Astrocyte (in vitro differentiated cells and primary cell): Measurements from ENCODE around the gene FSTL4. TPM values are rescaled to one million over a fixed set of nuclear protein-coding genes. Genes with fewer than 3 reads are reported as not detected.

Source experiments
- DNase-seq: peaks from one replicate; pipeline ENCODE4 v3.0.0-alpha.2; 2010; ENCODE audit warnings: low read depth
- FAIRE-seq: peaks from 2 replicates; lab custom pipeline; 2011; peaks lifted over from hg19 to GRCh38; lab: Jason Lieb, UNC
- H2AFZ ChIP-seq: 2 replicates; pipeline ENCODE4 v1.6.0; 2012; ENCODE audit warnings: low read depth, low read length, inconsistent platforms
- H3K27ac ChIP-seq: 2 replicates; pipeline ENCODE4 v1.5.1; 2011; ENCODE audit warnings: low read depth, low read length, inconsistent platforms
- H3K27me3 ChIP-seq: 2 replicates; pipeline ENCODE4 v1.6.0; 2011; ENCODE audit warnings: low read length, inconsistent platforms; ENCODE audit not compliant: insufficient read depth
- H3K36me3 ChIP-seq: 2 replicates; pipeline ENCODE4 v1.5.1; 2011; ENCODE audit warnings: low read length, inconsistent platforms; ENCODE audit not compliant: insufficient read depth
- H3K4me1 ChIP-seq: 2 replicates; pipeline ENCODE4 v1.5.1; 2011; ENCODE audit warnings: low read length, inconsistent platforms; ENCODE audit not compliant: insufficient read depth
- H3K4me2 ChIP-seq: 2 replicates; pipeline ENCODE4 v1.6.0; 2012; ENCODE audit warnings: low read length, inconsistent platforms
- H3K4me3 ChIP-seq: 2 replicates; pipeline ENCODE4 v1.5.1; 2011; ENCODE audit warnings: low read depth, mild to moderate bottlenecking, low read length, inconsistent platforms; ENCODE audit not compliant: insufficient read depth
- H3K79me2 ChIP-seq: 2 replicates; pipeline ENCODE4 v1.6.0; 2012; ENCODE audit warnings: mild to moderate bottlenecking, low read length, inconsistent platforms; ENCODE audit not compliant: insufficient read depth
- H3K9ac ChIP-seq: 2 replicates; pipeline ENCODE4 v1.6.0; 2012; ENCODE audit warnings: mild to moderate bottlenecking, low read length, inconsistent platforms
- H3K9me3 ChIP-seq: 2 replicates; pipeline ENCODE4 v1.5.1; 2012; ENCODE audit warnings: low read depth, mild to moderate bottlenecking, low read length, inconsistent platforms; ENCODE audit not compliant: insufficient read depth
- H4K20me1 ChIP-seq: 2 replicates; pipeline ENCODE4 v1.6.0; 2012; ENCODE audit warnings: low read length, inconsistent platforms; ENCODE audit not compliant: insufficient read depth
- H3K27ac Mint-ChIP-seq: one replicate; pipeline ENCODE4 v1.8.0; 2021; ENCODE audit warnings: mild to moderate bottlenecking, mixed read lengths; ENCODE audit not compliant: unreplicated experiment
- H3K27me3 Mint-ChIP-seq: one replicate; pipeline ENCODE4 v1.8.0; 2021; ENCODE audit warnings: low read depth, mixed read lengths; ENCODE audit not compliant: unreplicated experiment
- H3K36me3 Mint-ChIP-seq: one replicate; pipeline ENCODE4 v1.8.0; 2021; ENCODE audit warnings: low read depth, mixed read lengths; ENCODE audit not compliant: unreplicated experiment
- H3K4me1 Mint-ChIP-seq: one replicate; pipeline ENCODE4 v1.8.0; 2021; ENCODE audit warnings: low read depth, mixed read lengths; ENCODE audit not compliant: unreplicated experiment
- H3K4me3 Mint-ChIP-seq: one replicate; pipeline ENCODE4 v1.8.0; 2021; ENCODE audit warnings: mild to moderate bottlenecking, moderate library complexity, mixed read lengths; ENCODE audit not compliant: unreplicated experiment
- H3K9me3 Mint-ChIP-seq: one replicate; pipeline ENCODE4 v1.8.0; 2021; ENCODE audit warnings: mild to moderate bottlenecking, mixed read lengths; ENCODE audit not compliant: unreplicated experiment
- CTCF ChIP-seq: IDR thresholded peaks from 2 replicates; pipeline ENCODE4 v1.5.1; 2011; ENCODE audit warnings: low read depth, mild to moderate bottlenecking, inconsistent platforms, low read length, moderate library complexity; ENCODE audit not compliant: insufficient read depth
- EZH2 ChIP-seq: IDR thresholded peaks from 2 replicates; pipeline ENCODE4 v1.6.1; 2012; ENCODE audit warnings: mild to moderate bottlenecking, low read length, inconsistent platforms; ENCODE audit not compliant: insufficient read depth
- total RNA-seq: library from RNA; stranded (reverse); gene quantifications from 2 replicates; pipeline ENCODE4 v1.2.1, GENCODE V29; 2021

FSTL4 gene
- total RNA-seq, 1 donor from 2014 or later: not detected

DNA sequence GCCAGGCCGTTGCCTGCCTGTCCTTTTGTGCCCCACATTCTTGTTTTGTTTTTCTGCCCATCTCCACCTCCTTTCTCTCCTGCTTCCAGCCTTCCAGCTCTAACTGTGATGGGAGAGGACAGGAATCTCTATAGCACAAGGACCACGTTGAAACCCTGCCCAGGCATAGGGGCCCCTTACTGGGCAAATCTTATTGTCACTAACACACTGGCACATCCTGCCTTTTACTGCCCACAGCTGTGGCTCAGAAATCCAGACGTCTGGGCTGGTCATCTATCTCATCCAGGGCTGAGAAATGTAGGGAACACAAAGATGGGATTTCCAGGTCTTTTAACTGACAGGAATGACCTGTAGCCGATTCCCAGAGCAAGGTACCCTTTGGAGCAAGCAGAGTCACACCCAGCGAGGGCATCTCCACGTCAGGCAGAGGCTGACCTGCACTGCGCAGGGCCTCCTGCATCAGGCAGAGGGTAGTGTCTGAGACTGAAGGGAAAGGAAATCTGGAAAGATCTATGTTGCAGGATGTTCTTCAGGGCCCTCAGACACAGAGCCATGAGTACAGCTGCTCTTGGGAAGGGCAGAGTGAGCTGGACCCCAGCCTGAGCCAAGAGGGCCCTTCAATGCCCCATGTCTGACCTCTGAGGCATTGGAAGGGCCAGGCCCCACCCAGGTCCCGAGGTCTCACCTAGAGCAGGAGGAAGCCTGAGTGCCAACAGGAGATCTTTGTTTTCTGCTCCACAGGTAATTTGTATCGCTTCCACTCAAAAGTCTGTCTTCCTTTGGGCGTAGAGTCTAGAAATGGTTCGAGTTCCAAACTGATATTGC is 278.8 kb downstream of the FSTL4 start:
- Histone ChIP-seq H3K4me1 (no peaks in the 10 kb centered on the region), H3K79me2 (no peaks in the 10 kb centered on the region), H2AFZ (no peak overlapping the region), H3K9me3 (no peaks in the 10 kb centered on the region), H4K20me1 (no peaks in the 10 kb centered on the region), H3K36me3 (no peaks in the 10 kb centered on the region), H3K27me3 (peaks cover 18% of the 10 kb centered on the region), H3K9ac (no peak overlapping the region), H3K27ac (no peak overlapping the region), H3K4me3 (no peak overlapping the region), H3K4me2 (no peak overlapping the region)
- no peaks in the 10 kb centered on the region for H3K9me3 Mint-ChIP-seq
- peaks cover 11% of the 10 kb centered on the region for H3K4me1 Mint-ChIP-seq
- no peak for FAIRE-seq
- H3K4me3 Mint-ChIP-seq: no peak overlapping the region
- H3K36me3 Mint-ChIP-seq: no peaks in the 10 kb centered on the region
- H3K27ac Mint-ChIP-seq: no peak overlapping the region
- TF ChIP-seq CTCF: no peak
- DNase-seq: no peak
- peaks cover 39% of the 10 kb centered on the region for H3K27me3 Mint-ChIP-seq

GRCh38 chr5:133332439-133333024 is 279.8 kb downstream of the FSTL4 start:
- Histone ChIP-seq H4K20me1 (no peaks in the 10 kb centered on the region), H3K79me2 (no peaks in the 10 kb centered on the region), H3K4me2 (no peak overlapping the region), H2AFZ (no peak overlapping the region), H3K27ac (no peak overlapping the region), H3K9ac (no peak overlapping the region), H3K27me3 (peaks cover 18% of the 10 kb centered on the region), H3K4me3 (no peak overlapping the region), H3K9me3 (no peaks in the 10 kb centered on the region), H3K4me1 (no peaks in the 10 kb centered on the region), H3K36me3 (no peaks in the 10 kb centered on the region)
- H3K36me3 Mint-ChIP-seq: no peaks in the 10 kb centered on the region
- H3K4me1 Mint-ChIP-seq: peaks cover 11% of the 10 kb centered on the region
- H3K9me3 Mint-ChIP-seq: no peaks in the 10 kb centered on the region
- no peak for FAIRE-seq
- no peak overlapping the region for H3K4me3 Mint-ChIP-seq
- no peak overlapping the region for H3K27ac Mint-ChIP-seq
- H3K27me3 Mint-ChIP-seq: peaks cover 41% of the 10 kb centered on the region
- no peak for DNase-seq
- TF ChIP-seq EZH2 (no peak), CTCF (no peak)

DNA sequence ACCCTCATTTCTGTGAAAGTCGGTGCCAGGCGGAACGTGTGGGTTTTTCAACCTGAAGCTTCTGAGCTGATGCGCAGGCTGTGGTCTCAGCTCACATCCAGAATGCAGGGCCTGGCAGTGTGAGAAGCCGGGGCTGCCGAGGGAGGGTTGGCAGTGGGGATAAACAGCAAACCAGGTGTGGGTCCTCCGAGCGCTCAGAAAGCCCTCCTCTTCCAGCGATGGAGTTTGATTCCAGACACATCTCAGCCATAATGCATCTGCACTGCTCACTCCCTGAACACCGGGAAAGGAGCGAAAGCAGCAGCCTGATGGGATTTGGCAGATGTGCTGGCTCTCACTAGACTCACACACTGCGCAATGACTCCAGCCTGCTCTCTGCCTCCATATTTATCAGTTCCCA is 280.4 kb downstream of the FSTL4 start:
- no peak overlapping the region for H3K27ac ChIP-seq

More for the DNA sequence above, 280.4 kb downstream of the FSTL4 start:
- no peak for DNase-seq
- no peaks in the 10 kb centered on the region for H3K4me1 ChIP-seq
- no peak overlapping the region for H2AFZ ChIP-seq
- H3K9me3 ChIP-seq: no peaks in the 10 kb centered on the region
- TF ChIP-seq CTCF (no peak), EZH2 (no peak)
- H3K36me3 ChIP-seq: no peaks in the 10 kb centered on the region
- Mint-ChIP-seq H3K36me3 (no peaks in the 10 kb centered on the region), H3K27ac (no peak overlapping the region), H3K9me3 (no peaks in the 10 kb centered on the region), H3K27me3 (peaks cover 44% of the 10 kb centered on the region), H3K4me1 (peaks cover 11% of the 10 kb centered on the region), H3K4me3 (no peak overlapping the region)
- no peaks in the 10 kb centered on the region for H3K79me2 ChIP-seq
- no peak overlapping the region for H3K4me3 ChIP-seq
- H3K27me3 ChIP-seq: peaks cover 18% of the 10 kb centered on the region
- H3K9ac ChIP-seq: no peak overlapping the region
- no peaks in the 10 kb centered on the region for H4K20me1 ChIP-seq
- H3K4me2 ChIP-seq: no peak overlapping the region
- FAIRE-seq: no peak
